HCT116 (cell line): Measurements from ENCODE around the gene HOXD3. TPM values are rescaled to one million over a fixed set of nuclear protein-coding genes. Genes with fewer than 3 reads are reported as not detected.

Experiments
- ATAC-seq: fragments of 200-7000 bp; cut with Tn5 transposase; 2 replicates; pipeline ENCODE4 v1.9.1; 2020; ENCODE audit warnings: mild to moderate bottlenecking, moderate library complexity
- BruUV-seq: library from RNA; stranded (reverse); fragments of 400-500 nt; replicated peaks from 2 replicates; lab custom pipeline; 2021; lab: Mats Ljungman, UMichigan
- CTCF ChIA-PET: fragments of 300-600 bp; sonication (Branson Sonifier 250); formaldehyde crosslinking; loops from one replicate; lab custom pipeline; 2021; ENCODE audit warnings: antibody characterized with exemption; lab: Charles Lee
- POLR2A ChIA-PET: fragments of 300-600, 350-600 bp; sonication (Branson Sonifier 250); formaldehyde crosslinking; loops from one replicate; lab custom pipeline; 2021; ENCODE audit warnings: antibody characterized with exemption; lab: Charles Lee
- RAD21 ChIA-PET, 2 experiments: fragments of 300-600 bp; sonication (Branson Sonifier 250); formaldehyde crosslinking; loops; one replicate each; lab custom pipeline; 2023; ENCODE audit warnings: low total read pairs in 2 of 2; ENCODE audit not compliant: uncharacterized antibody in 2 of 2, unreplicated experiment in 2 of 2, low non-redundant PET in 1 of 2; lab: Charles Lee
- DNase-seq: peaks from one replicate; pipeline ENCODE4 v3.0.0-alpha.2; 2010; ENCODE audit warnings: low read depth, low spot score
- H2AFZ ChIP-seq: fragments of 200-600 bp; shearing (Covaris generic), sonication (generic); 2 replicates; pipeline ENCODE4 v1.6.1; 2017; ENCODE audit warnings: low read depth, mixed run types, mixed read lengths, antibody characterized with exemption, low read length; ENCODE audit not compliant: poor library complexity, severe bottlenecking
- H3K27ac ChIP-seq: 2 replicates; pipeline ENCODE4 v1.5.1; 2012; ENCODE audit warnings: low read depth, low read length
- H3K27me3 ChIP-seq: fragments of 200-600 bp; sonication (generic); 2 replicates; pipeline ENCODE4 v1.6.1; 2016; ENCODE audit warnings: mixed run types, low read length, mixed read lengths; ENCODE audit not compliant: insufficient read depth
- H3K36me3 ChIP-seq, 2 experiments: fragments of 200-500 bp in 1 of 2; fragments of 200-600 bp in 1 of 2; sonication (Bioruptor generic) in 1 of 2; sonication (generic) in 1 of 2; 2 replicates each; pipeline versions ENCODE4 v1.5.1 to v1.6.1; 2014 to 2016; ENCODE audit warnings: low read length in 2 of 2, inconsistent platforms in 1 of 2, mixed read lengths in 1 of 2, mixed run types in 1 of 2; ENCODE audit not compliant: insufficient read depth in 2 of 2, control insufficient read depth in 1 of 2
- H3K4me1 ChIP-seq, 2 experiments: fragments of 200-600 bp in 1 of 2; sonication (generic) in 1 of 2; 2 replicates each; pipeline versions ENCODE4 v1.5.1 to v1.6.1; 2012 to 2017; ENCODE audit warnings: low read length in 2 of 2, inconsistent platforms in 1 of 2, mild to moderate bottlenecking in 1 of 2, mixed read lengths in 1 of 2, mixed run types in 1 of 2, moderate library complexity in 1 of 2; ENCODE audit not compliant: insufficient read depth in 2 of 2, control insufficient read depth in 1 of 2
- H3K4me2 ChIP-seq: fragments of 200-600 bp; sonication (generic); 2 replicates; pipeline ENCODE4 v1.6.1; 2017; ENCODE audit warnings: mixed run types, low read length, mixed read lengths
- H3K4me3 ChIP-seq, 2 experiments: fragments of 200-600 bp in 1 of 2; sonication (generic) in 1 of 2; replicated peaks in 1 of 2; 2 replicates each; pipeline ENCODE4 v1.5.1; 2011 to 2016; ENCODE audit warnings: low read length in 2 of 2, control low read depth in 1 of 2, low read depth in 1 of 2, mild to moderate bottlenecking in 1 of 2, mixed read lengths in 1 of 2, mixed run types in 1 of 2
- H3K79me2 ChIP-seq: fragments of 200-600 bp; sonication (generic); 2 replicates; pipeline ENCODE4 v1.6.1; 2017; ENCODE audit warnings: mild to moderate bottlenecking, mixed run types, low read length, moderate library complexity, mixed read lengths; ENCODE audit not compliant: insufficient read depth
- H3K9ac ChIP-seq: fragments of 200-600 bp; sonication (generic); 2 replicates; pipeline ENCODE4 v1.6.1; 2016; ENCODE audit warnings: low read length, mixed read lengths
- H3K9me2 ChIP-seq: fragments of 200-600 bp; sonication (generic), shearing (Covaris generic); 2 replicates; pipeline ENCODE4 v1.6.1; 2017; ENCODE audit warnings: mixed run types, mild to moderate bottlenecking, moderate library complexity; ENCODE audit not compliant: insufficient read depth
- H3K9me3 ChIP-seq, 2 experiments: fragments of 200-500 bp in 1 of 2; fragments of 200-600 bp in 1 of 2; sonication (Bioruptor generic) in 1 of 2; sonication (generic) in 1 of 2; 2 replicates each; pipeline ENCODE4 v1.6.1; 2014 to 2017; ENCODE audit warnings: low read length in 2 of 2, mixed read lengths in 2 of 2, inconsistent platforms in 1 of 2, low read depth in 1 of 2, mild to moderate bottlenecking in 1 of 2, mixed run types in 1 of 2, moderate library complexity in 1 of 2; ENCODE audit not compliant: control insufficient read depth in 1 of 2, insufficient read depth in 1 of 2
- H4K20me1 ChIP-seq: fragments of 200-600 bp; sonication (generic), shearing (Covaris generic); 2 replicates; pipeline ENCODE4 v1.6.1; 2017; ENCODE audit warnings: mixed run types, mild to moderate bottlenecking, moderate library complexity; ENCODE audit not compliant: insufficient read depth
- ATF3 ChIP-seq: IDR thresholded peaks from 2 replicates; pipeline ENCODE4 v1.6.1; 2012
- CBX3 ChIP-seq: IDR thresholded peaks from 2 replicates; pipeline ENCODE4 v1.6.1; 2012; ENCODE audit warnings: low read depth
- CEBPB ChIP-seq: IDR thresholded peaks from 2 replicates; pipeline ENCODE4 v1.6.1; 2012; ENCODE audit warnings: low read depth
- CTCF ChIP-seq, 3 experiments: fragments of 200-600 bp in 1 of 3; sonication (generic) in 1 of 3; IDR thresholded peaks in 2 of 3; conservative IDR thresholded peaks in 1 of 3; 2 replicates each; pipeline ENCODE4 v1.5.1; 2012 to 2017; ENCODE audit warnings: low read depth in 2 of 3, low read length in 2 of 3, antibody characterized with exemption in 1 of 3, borderline replicate concordance in 1 of 3, control low read depth in 1 of 3, mild to moderate bottlenecking in 1 of 3, mixed read lengths in 1 of 3, mixed run types in 1 of 3, moderate library complexity in 1 of 3; ENCODE audit not compliant: insufficient read depth in 1 of 3
- EGR1 ChIP-seq: IDR thresholded peaks from 2 replicates; pipeline ENCODE4 v1.6.1; 2012; ENCODE audit warnings: low read depth
- ELF1 ChIP-seq: IDR thresholded peaks from 2 replicates; pipeline ENCODE4 v1.6.1; 2012; ENCODE audit warnings: low read depth, borderline replicate concordance
- EZH2 ChIP-seq: fragments of 200-600 bp; sonication (generic); IDR thresholded peaks from 2 replicates; pipeline ENCODE4 v1.6.1; 2017; ENCODE audit warnings: antibody characterized with exemption, mixed run types
- EZH2phosphoT487 ChIP-seq: fragments of 200-600 bp; IDR thresholded peaks from 2 replicates; pipeline ENCODE4 v1.6.1; 2018; ENCODE audit warnings: antibody characterized with exemption, borderline replicate concordance
- JUND ChIP-seq: IDR thresholded peaks from 2 replicates; pipeline ENCODE4 v1.6.1; 2012
- MAX ChIP-seq: IDR thresholded peaks from 2 replicates; pipeline ENCODE4 v1.6.1; 2012
- POLR2A ChIP-seq: IDR thresholded peaks from 2 replicates; pipeline ENCODE4 v1.7.0; 2011; ENCODE audit warnings: borderline replicate concordance; ENCODE audit not compliant: insufficient read depth, insufficient read length; ENCODE audit errors: extremely low read depth
- POLR2AphosphoS5 ChIP-seq: IDR thresholded peaks from 2 replicates; pipeline ENCODE4 v1.6.1; 2011; ENCODE audit warnings: mild to moderate bottlenecking, low read depth, low read length, moderate library complexity
- RAD21 ChIP-seq: IDR thresholded peaks from 2 replicates; pipeline ENCODE4 v1.6.1; 2012; ENCODE audit warnings: low read depth, mild to moderate bottlenecking
- REST ChIP-seq: IDR thresholded peaks from 2 replicates; pipeline ENCODE4 v1.6.1; 2012; ENCODE audit warnings: low read depth
- SIN3A ChIP-seq: IDR thresholded peaks from 2 replicates; pipeline ENCODE4 v1.6.1; 2012; ENCODE audit warnings: low read depth
- SP1 ChIP-seq: IDR thresholded peaks from 2 replicates; pipeline ENCODE4 v1.6.1; 2012; ENCODE audit warnings: low read depth
- TCF7L2 ChIP-seq: IDR thresholded peaks from 2 replicates; pipeline ENCODE4 v1.7.0; 2011; ENCODE audit warnings: borderline replicate concordance, inconsistent platforms; ENCODE audit not compliant: insufficient read depth, insufficient read length; ENCODE audit errors: extremely low read depth
- ZBTB33 ChIP-seq: IDR thresholded peaks from 2 replicates; pipeline ENCODE4 v1.6.1; 2011; ENCODE audit warnings: mild to moderate bottlenecking, low read length, moderate library complexity; ENCODE audit not compliant: insufficient replicate concordance; ENCODE audit errors: extremely low read depth
- ZFX ChIP-seq: fragments of 450-650 bp; IDR thresholded peaks from 2 replicates; pipeline ENCODE4 v1.6.1; 2017
- ZNF274 ChIP-seq: fragments of 200-500 bp; sonication (Bioruptor generic); IDR thresholded peaks from 2 replicates; pipeline ENCODE4 v1.6.1; 2014; ENCODE audit warnings: mild to moderate bottlenecking, low read depth, low read length, inconsistent platforms
- intact Hi-C: fragments of 100-400 bp; cut with micrococcal nuclease; formaldehyde crosslinking; loops from 2 replicates; pipeline ENCODE4 v1.10.0; 2022
- total RNA-seq: library from RNA; stranded (reverse); gene quantifications from one replicate; pipeline ENCODE4 v1.2.1, GENCODE V29; 2021; ENCODE audit not compliant: unreplicated experiment

HOXD3 gene
- total RNA-seq, 1 experiment from 2014 or later: 1.4 TPM

GRCh38 chr2:176137906-176138305 lies 19.2 kb upstream of the HOXD3 start:
- RAD21 ChIA-PET: interaction anchor here (1.3 kb wide), 2 partner anchors 317 kb away, joined by 3 read pairs; no protein-coding TSS in a partner anchor
- Histone ChIP-seq H3K79me2 (no peaks in the 10 kb centered on the region), H2AFZ (no peak overlapping the region), H3K9me3 (no peaks in the 10 kb centered on the region), H3K9ac (no peak overlapping the region), H3K27ac (no peak overlapping the region), H3K27me3 (no peaks in the 10 kb centered on the region), H3K9me2 (no peaks in the 10 kb centered on the region), H3K36me3 (no peaks in the 10 kb centered on the region), H3K4me2 (no peak overlapping the region)
- CTCF ChIA-PET: interaction anchor here (1.1 to 1.4 kb wide), 3 partner anchors 11 to 515 kb away, joined by 4 read pairs; no protein-coding TSS in a partner anchor
- no peak for DNase-seq
- BruUV-seq: no TSS peak
- intact Hi-C loops: no loop called here
- no peak for TF ChIP-seq EGR1
- no peak for TF ChIP-seq ELF1
- no peak for TF ChIP-seq ZNF274
- TF ChIP-seq POLR2A: no peak
- TF ChIP-seq REST: no peak
- TF ChIP-seq RAD21: no peak
- no peak for TF ChIP-seq ZBTB33
- no peak for TF ChIP-seq ZFX
- no peak for TF ChIP-seq EZH2
- TF ChIP-seq SP1: no peak
- TF ChIP-seq POLR2AphosphoS5: no peak
- no peak for TF ChIP-seq TCF7L2
- TF ChIP-seq MAX: no peak
- TF ChIP-seq JUND: no peak
- TF ChIP-seq CBX3: no peak
- no peak for TF ChIP-seq CTCF (IDR thresholded peaks at IDR 0.05 in 2 of 3, conservative IDR thresholded peaks at IDR 0.05 in 1 of 3; ENCODE audit: borderline replicate concordance in 1 of 3, insufficient read depth in 1 of 3, low read depth in 2 of 3, low read length in 2 of 3)
- no peak for TF ChIP-seq SIN3A
- TF ChIP-seq EZH2phosphoT487: no peak
- TF ChIP-seq ATF3: no peak
- TF ChIP-seq CEBPB: no peak
- TF ChIP-seq, all 23 proteins: peak for 0
- Histone ChIP-seq H4K20me1 (no peaks in the 10 kb centered on the region), H3K4me1 (peaks cover 5 to 22% of the 10 kb centered on the region in 2 experiments; a peak in 3 of 4 replicates), H3K4me3 (no peak overlapping the region)
- POLR2A ChIA-PET: no interaction called here
- no peak for ATAC-seq
